ENCODE measurements around the gene SLC26A11. TPM values are rescaled to one million over a fixed set of nuclear protein-coding genes. Genes with fewer than 3 reads are reported as not detected.

SLC26A11 gene
- total and polyA plus RNA-seq, 2 donors from 2014 or later, result 11.3 to 24.5 TPM

DNA sequence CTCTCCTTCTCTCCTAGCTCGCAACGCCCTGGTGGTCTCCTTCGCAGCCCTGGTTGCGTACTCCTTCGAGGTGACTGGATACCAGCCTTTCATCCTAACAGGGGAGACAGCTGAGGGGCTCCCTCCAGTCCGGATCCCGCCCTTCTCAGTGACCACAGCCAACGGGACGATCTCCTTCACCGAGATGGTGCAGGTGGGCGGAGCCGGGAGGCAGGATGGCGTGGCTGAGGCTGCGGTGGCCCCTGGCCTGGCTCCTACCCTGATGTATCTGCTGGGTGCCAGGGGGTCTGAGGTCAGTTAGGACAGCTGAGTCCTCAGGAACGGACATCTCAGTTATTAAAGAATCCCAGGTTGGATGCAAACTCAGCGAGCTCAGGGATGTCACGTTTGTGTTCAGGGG, 16.7 kb downstream of the SLC26A11 start:
- no peak overlapping the region for H3K27ac ChIP-seq (ENCODE audit: low read depth in 2 of 2, low read length in 2 of 2)
- H3K4me1 ChIP-seq (ENCODE audit: control insufficient read depth in 2 of 3, insufficient read depth in 2 of 3, low read depth in 1 of 3, low read length in 3 of 3), result no peaks in the 10 kb centered on the region
- FAIRE-seq, result no peak
- peak in 1 of 5 donors; percentile 58 for DNase-seq
- H3K36me3 ChIP-seq (ENCODE audit: control insufficient read depth in 2 of 3, insufficient read depth in 3 of 3, low read length in 3 of 3), result peaks cover 2 to 42% (median 21%) of the 10 kb centered on the region in 3 donors
- H3K27me3 ChIP-seq (ENCODE audit: control insufficient read depth, insufficient read depth, low read length), result no peaks in the 10 kb centered on the region
- intact Hi-C loops (cut with DNase I), result no loop called here
- no peak overlapping the region for H3K9ac ChIP-seq (ENCODE audit: low read length in 3 of 3)
- TF ChIP-seq, protein P1, sequence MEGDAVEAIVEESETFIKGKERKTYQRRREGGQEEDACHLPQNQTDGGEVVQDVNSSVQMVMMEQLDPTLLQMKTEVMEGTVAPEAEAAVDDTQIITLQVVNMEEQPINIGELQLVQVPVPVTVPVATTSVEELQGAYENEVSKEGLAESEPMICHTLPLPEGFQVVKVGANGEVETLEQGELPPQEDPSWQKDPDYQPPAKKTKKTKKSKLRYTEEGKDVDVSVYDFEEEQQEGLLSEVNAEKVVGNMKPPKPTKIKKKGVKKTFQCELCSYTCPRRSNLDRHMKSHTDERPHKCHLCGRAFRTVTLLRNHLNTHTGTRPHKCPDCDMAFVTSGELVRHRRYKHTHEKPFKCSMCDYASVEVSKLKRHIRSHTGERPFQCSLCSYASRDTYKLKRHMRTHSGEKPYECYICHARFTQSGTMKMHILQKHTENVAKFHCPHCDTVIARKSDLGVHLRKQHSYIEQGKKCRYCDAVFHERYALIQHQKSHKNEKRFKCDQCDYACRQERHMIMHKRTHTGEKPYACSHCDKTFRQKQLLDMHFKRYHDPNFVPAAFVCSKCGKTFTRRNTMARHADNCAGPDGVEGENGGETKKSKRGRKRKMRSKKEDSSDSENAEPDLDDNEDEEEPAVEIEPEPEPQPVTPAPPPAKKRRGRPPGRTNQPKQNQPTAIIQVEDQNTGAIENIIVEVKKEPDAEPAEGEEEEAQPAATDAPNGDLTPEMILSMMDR (IDR thresholded peaks at IDR 0.05; ENCODE audit: borderline replicate concordance, extremely low read depth, insufficient read depth), result no peak
- no peak overlapping the region for H3K4me3 ChIP-seq (ENCODE audit: low read length in 3 of 3)
- peaks cover 0 to 7% (median 3%) of the 10 kb centered on the region in 3 donors for H3K9me3 ChIP-seq (ENCODE audit: control insufficient read depth in 2 of 3, insufficient read depth in 1 of 3, low read length in 3 of 3)

DNA sequence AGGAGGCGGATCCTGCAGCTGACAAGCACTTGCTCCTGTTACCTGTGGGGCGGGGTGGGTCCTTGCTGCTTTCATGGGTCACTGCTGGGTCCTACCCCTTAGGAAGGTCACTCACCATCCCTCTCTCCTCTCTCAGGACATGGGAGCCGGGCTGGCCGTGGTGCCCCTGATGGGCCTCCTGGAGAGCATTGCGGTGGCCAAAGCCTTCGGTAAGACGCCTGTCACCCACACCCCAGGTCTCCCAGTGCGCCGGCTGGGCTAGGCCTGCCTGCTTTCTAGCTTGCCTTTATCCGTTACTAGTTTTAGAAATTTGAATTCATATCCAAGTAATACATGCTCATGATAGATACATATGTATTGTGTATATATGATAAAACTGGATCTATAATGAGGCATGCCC, 17.2 kb downstream of the SLC26A11 start:
- H3K9me3 ChIP-seq (ENCODE audit: control insufficient read depth in 2 of 3, insufficient read depth in 1 of 3, low read length in 3 of 3), result peaks cover 0 to 4% (median 3%) of the 10 kb centered on the region in 3 donors
- no peaks in the 10 kb centered on the region for H3K4me1 ChIP-seq (ENCODE audit: control insufficient read depth in 2 of 3, insufficient read depth in 2 of 3, low read depth in 1 of 3, low read length in 3 of 3)
- no peak overlapping the region for H3K9ac ChIP-seq (ENCODE audit: low read length in 3 of 3)
- H3K36me3 ChIP-seq (ENCODE audit: control insufficient read depth in 2 of 3, insufficient read depth in 3 of 3, low read length in 3 of 3), result peaks cover 2 to 46% (median 22%) of the 10 kb centered on the region in 3 donors
- H3K27me3 ChIP-seq (ENCODE audit: control insufficient read depth, insufficient read depth, low read length), result no peaks in the 10 kb centered on the region
- FAIRE-seq, result no peak
- H3K27ac ChIP-seq (ENCODE audit: low read depth in 2 of 2, low read length in 2 of 2), result no peak overlapping the region
- DNase-seq, result peak in 1 of 5 donors; percentile 38
- H3K4me3 ChIP-seq (ENCODE audit: low read length in 3 of 3), result no peak overlapping the region
- intact Hi-C loops (cut with DNase I), result no loop called here
- TF ChIP-seq, protein P1 (IDR thresholded peaks at IDR 0.05; ENCODE audit: borderline replicate concordance, extremely low read depth, insufficient read depth), result no peak

DNA sequence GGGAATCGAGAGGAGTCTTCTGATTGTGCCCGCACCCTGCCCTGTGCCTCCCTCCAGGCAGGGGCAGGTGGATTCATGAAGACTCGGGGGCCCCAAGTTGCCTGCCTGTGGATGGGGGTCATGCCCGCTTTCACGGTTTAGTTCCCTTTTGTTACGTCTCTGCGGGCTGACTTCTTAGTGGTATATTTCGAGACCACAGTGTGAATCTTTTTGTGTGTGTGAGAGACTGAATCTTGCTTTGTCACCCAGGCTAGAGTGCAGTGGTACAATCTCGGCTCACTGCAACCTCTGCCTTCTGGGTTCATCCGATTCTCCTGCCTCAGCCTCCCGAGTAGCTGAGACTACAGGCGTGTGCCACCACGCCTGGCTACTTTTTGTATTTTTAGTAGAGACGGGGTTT, 22.3 kb downstream of the SLC26A11 start:
- peaks cover 2 to 35% (median 31%) of the 10 kb centered on the region in 3 donors for H3K36me3 ChIP-seq (ENCODE audit: control insufficient read depth in 2 of 3, insufficient read depth in 3 of 3, low read length in 3 of 3)
- no peaks in the 10 kb centered on the region for H3K9me3 ChIP-seq (ENCODE audit: control insufficient read depth in 2 of 3, insufficient read depth in 1 of 3, low read length in 3 of 3)
- TF ChIP-seq, protein P1 (IDR thresholded peaks at IDR 0.05; ENCODE audit: borderline replicate concordance, extremely low read depth, insufficient read depth), result no peak
- FAIRE-seq (no peak), DNase-seq (peak in 1 of 5 donors; percentile 52)
- no peaks in the 10 kb centered on the region for H3K27me3 ChIP-seq (ENCODE audit: control insufficient read depth, insufficient read depth, low read length)
- intact Hi-C loops (cut with DNase I), result no loop called here
- no peak overlapping the region for H3K9ac ChIP-seq (ENCODE audit: low read length in 3 of 3)
- no peak overlapping the region for H3K4me3 ChIP-seq (ENCODE audit: low read length in 3 of 3)
- no peaks in the 10 kb centered on the region for H3K4me1 ChIP-seq (ENCODE audit: control insufficient read depth in 2 of 3, insufficient read depth in 2 of 3, low read depth in 1 of 3, low read length in 3 of 3)
- no peak overlapping the region for H3K27ac ChIP-seq (ENCODE audit: low read depth in 2 of 2, low read length in 2 of 2)

All from kidney (tissue), 14 donors.